SK-N-SH treated with all-trans-retinoic acid at 6 μM for 48 hours (cell line): ENCODE measurements around the gene MYO5B.

Source experiments
- ARNTL ChIP-seq: fragments of 450-650 bp; formaldehyde crosslinking; IDR thresholded peaks from 2 replicates; pipeline ENCODE4 v1.5.0; 2020; ENCODE audit warnings: low read depth, mild to moderate bottlenecking, moderate library complexity, borderline replicate concordance
- BACH2 ChIP-seq: fragments of 250-450 bp; sonication (Bioruptor Pico); IDR thresholded peaks from 2 replicates; pipeline ENCODE4 v1.9.0; 2021; ENCODE audit warnings: mild to moderate bottlenecking, borderline replicate concordance
- CREB5 ChIP-seq: fragments of 250-450 bp; sonication (Bioruptor Pico); IDR thresholded peaks from 2 replicates; pipeline ENCODE4 v1.5.1; 2020; ENCODE audit warnings: low read depth, mild to moderate bottlenecking, moderate library complexity
- CSDC2 ChIP-seq: fragments of 250-450 bp; sonication (Bioruptor Pico); IDR thresholded peaks from 2 replicates; pipeline ENCODE4 v1.5.0; 2020; ENCODE audit warnings: mild to moderate bottlenecking, moderate library complexity
- PATZ1 ChIP-seq: fragments of 250-450 bp; sonication (Bioruptor Pico); IDR thresholded peaks from 2 replicates; pipeline ENCODE4 v1.8.0; 2020; ENCODE audit warnings: mild to moderate bottlenecking, moderate library complexity, borderline replicate concordance
- SNAI2 ChIP-seq: fragments of 250-450 bp; sonication (Bioruptor Pico); IDR thresholded peaks from 2 replicates; pipeline ENCODE4 v1.5.0; 2020; ENCODE audit warnings: mild to moderate bottlenecking, moderate library complexity
- ZFP3 ChIP-seq: fragments of 250-450 bp; sonication (Bioruptor Pico); IDR thresholded peaks from 2 replicates; pipeline ENCODE4 v1.5.0; 2020; ENCODE audit warnings: mild to moderate bottlenecking, moderate library complexity
- ZFP30 ChIP-seq: fragments of 450-650 bp; formaldehyde crosslinking; IDR thresholded peaks from 2 replicates; pipeline ENCODE4 v1.5.0; 2022; ENCODE audit warnings: mild to moderate bottlenecking, moderate library complexity
- TF ChIP-seq, protein P1 (sequence below): fragments of 250-450 bp; sonication (Bioruptor Pico); IDR thresholded peaks from 2 replicates; pipeline ENCODE4 v1.5.0; 2020; ENCODE audit warnings: mild to moderate bottlenecking, moderate library complexity

- TF ChIP-seq ZFP30 (CRISPR knock-in tag) (no peak), CSDC2 (CRISPR knock-in tag) (no peak), PATZ1 (CRISPR knock-in tag) (no peak), ARNTL (no peak), CREB5 (CRISPR knock-in tag) (no peak), BACH2 (no peak), ZFP3 (CRISPR knock-in tag) (no peak), SNAI2 (CRISPR knock-in tag) (no peak)
- TF ChIP-seq, protein P1, sequence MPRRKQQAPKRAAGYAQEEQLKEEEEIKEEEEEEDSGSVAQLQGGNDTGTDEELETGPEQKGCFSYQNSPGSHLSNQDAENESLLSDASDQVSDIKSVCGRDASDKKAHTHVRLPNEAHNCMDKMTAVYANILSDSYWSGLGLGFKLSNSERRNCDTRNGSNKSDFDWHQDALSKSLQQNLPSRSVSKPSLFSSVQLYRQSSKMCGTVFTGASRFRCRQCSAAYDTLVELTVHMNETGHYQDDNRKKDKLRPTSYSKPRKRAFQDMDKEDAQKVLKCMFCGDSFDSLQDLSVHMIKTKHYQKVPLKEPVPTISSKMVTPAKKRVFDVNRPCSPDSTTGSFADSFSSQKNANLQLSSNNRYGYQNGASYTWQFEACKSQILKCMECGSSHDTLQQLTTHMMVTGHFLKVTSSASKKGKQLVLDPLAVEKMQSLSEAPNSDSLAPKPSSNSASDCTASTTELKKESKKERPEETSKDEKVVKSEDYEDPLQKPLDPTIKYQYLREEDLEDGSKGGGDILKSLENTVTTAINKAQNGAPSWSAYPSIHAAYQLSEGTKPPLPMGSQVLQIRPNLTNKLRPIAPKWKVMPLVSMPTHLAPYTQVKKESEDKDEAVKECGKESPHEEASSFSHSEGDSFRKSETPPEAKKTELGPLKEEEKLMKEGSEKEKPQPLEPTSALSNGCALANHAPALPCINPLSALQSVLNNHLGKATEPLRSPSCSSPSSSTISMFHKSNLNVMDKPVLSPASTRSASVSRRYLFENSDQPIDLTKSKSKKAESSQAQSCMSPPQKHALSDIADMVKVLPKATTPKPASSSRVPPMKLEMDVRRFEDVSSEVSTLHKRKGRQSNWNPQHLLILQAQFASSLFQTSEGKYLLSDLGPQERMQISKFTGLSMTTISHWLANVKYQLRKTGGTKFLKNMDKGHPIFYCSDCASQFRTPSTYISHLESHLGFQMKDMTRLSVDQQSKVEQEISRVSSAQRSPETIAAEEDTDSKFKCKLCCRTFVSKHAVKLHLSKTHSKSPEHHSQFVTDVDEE (CRISPR knock-in tag), result no peak
These were observed 77.1 kb downstream of the MYO5B start for GRCh38 chr18:50117863-50118262.
